Activated CD4-positive, alpha-beta T cell treated with anti-CD3 and anti-CD28 coated beads, Interleukin-2, amount 10 ng/mL, durations not matched to agents 24 days and 14 days (primary cell): ENCODE results near the gene CCDC154. TPM values are rescaled to one million over a fixed set of nuclear protein-coding genes. Genes with fewer than 3 reads are reported as not detected.

Experiments used
- DNase-seq: peaks from one replicate; pipeline ENCODE4 v3.0.0; 2022
- H3K27ac Mint-ChIP-seq: one replicate; pipeline ENCODE4 v1.8.0; 2022; ENCODE audit warnings: mild to moderate bottlenecking, mixed read lengths
- H3K27me3 Mint-ChIP-seq: one replicate; pipeline ENCODE4 v1.8.0; 2022; ENCODE audit warnings: mixed read lengths
- H3K36me3 Mint-ChIP-seq: one replicate; pipeline ENCODE4 v1.8.0; 2022; ENCODE audit warnings: low read depth, mild to moderate bottlenecking, mixed read lengths
- H3K4me1 Mint-ChIP-seq: one replicate; pipeline ENCODE4 v1.8.0; 2021; ENCODE audit warnings: mixed read lengths
- H3K4me3 Mint-ChIP-seq: one replicate; pipeline ENCODE4 v1.8.0; 2022; ENCODE audit warnings: mild to moderate bottlenecking, moderate library complexity, mixed read lengths
- H3K9me3 Mint-ChIP-seq: one replicate; pipeline ENCODE4 v1.8.0; 2021; ENCODE audit warnings: mixed read lengths
- intact Hi-C: fragments of 100-400 bp; cut with micrococcal nuclease; formaldehyde crosslinking; loops from one replicate; pipeline ENCODE4 v1.15.1; 2023
- total RNA-seq: library from RNA; stranded (reverse); gene quantifications from 2 replicates; pipeline ENCODE4 v1.2.3, GENCODE V29; 2022

The CCDC154 gene, protein sequence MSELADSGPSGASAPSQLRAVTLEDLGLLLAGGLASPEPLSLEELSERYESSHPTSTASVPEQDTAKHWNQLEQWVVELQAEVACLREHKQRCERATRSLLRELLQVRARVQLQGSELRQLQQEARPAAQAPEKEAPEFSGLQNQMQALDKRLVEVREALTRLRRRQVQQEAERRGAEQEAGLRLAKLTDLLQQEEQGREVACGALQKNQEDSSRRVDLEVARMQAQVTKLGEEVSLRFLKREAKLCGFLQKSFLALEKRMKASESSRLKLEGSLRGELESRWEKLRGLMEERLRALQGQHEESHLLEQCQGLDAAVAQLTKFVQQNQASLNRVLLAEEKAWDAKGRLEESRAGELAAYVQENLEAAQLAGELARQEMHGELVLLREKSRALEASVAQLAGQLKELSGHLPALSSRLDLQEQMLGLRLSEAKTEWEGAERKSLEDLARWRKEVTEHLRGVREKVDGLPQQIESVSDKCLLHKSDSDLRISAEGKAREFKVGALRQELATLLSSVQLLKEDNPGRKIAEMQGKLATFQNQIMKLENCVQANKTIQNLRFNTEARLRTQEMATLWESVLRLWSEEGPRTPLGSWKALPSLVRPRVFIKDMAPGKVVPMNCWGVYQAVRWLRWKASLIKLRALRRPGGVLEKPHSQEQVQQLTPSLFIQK
- total RNA-seq = 1.3 and 2.3 TPM in 2 replicates

GRCh38 chr16:1443980-1444729 lies at the start of gene CCDC154:
TSS of gene CCDC154 (minus strand) at chr16:1444556. CDS start at chr16:1444322, 234 bp downstream.
- Mint-ChIP-seq H3K4me1 (no peaks in the 10 kb centered on the region), H3K9me3 (no peaks in the 10 kb centered on the region), H3K4me3 (no peak within 1 kb of the TSS)

GRCh38 chr16:1493746-1494094 lies 49.4 kb upstream of the CCDC154 start:
- intact Hi-C loops = loop anchor here (1.0 to 2.0 kb wide), 4 partner anchors 18 to 117 kb away; partner anchors contain the start of gene CLCN7

More at GRCh38 chr16:1443980-1444729, at the start of gene CCDC154:
- H3K27me3 Mint-ChIP-seq = no peaks in the 10 kb centered on the region
- no peak for DNase-seq
- intact Hi-C loops = no loop called here
- no peaks in the 10 kb centered on the region for H3K36me3 Mint-ChIP-seq
- H3K27ac Mint-ChIP-seq = no peak within 1 kb of the TSS

DNA sequence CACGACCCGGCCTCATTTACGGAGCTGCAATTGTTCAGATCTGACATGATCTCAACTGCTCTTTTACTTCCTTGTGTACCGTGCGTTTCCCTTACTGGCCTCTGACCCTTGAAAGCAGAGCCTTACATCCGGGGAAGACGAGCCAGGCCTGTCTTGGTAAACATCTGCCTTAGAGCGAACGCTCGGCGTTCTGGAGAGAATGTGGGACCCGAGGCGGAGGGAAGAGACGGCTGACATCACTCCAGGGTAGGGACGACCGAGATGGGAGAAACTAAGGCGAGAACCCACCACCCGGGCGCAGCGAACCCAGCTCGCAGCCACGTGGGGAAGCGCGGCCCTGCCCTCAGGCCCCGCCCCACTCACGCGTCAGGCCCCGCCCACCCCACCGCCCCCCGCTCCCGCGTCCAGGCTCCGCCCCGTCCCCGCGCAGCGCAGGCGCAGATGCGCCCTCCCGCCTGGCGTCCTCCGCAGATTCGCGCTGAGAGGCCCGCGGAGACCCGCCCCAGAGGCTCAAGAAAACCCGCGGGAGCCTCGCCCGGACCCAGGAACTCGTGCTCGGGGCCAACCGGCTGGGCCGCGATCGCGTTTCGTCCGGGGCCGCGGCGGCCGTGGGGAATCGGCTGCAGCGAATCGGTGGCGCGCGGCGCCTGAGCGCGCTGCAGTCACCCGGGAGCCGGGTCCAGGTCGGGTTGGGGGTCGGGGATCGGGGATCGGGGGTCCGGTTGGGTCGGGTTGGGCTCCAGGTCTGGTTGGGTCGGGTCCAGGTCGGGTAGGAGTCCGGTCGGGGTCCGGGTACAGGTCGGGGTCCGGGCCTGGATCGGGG lies 48.8 kb upstream of the CCDC154 start, which contains the start of gene TELO2:
Gene TELO2, plus strand, starts transcription at position 438 of the 823 bp plus-strand sequence. CDS start 922 bp downstream, outside the sequence.
- Mint-ChIP-seq H3K27me3 (no peaks in the 10 kb centered on the region), H3K9me3 (no peaks in the 10 kb centered on the region), H3K27ac (peak within 1 kb of the TSS; percentile 96), H3K4me1 (peaks cover 10% of the 10 kb centered on the region), H3K36me3 (peaks cover 8% of the 10 kb centered on the region), H3K4me3 (peak within 1 kb of the TSS; percentile 88)
- intact Hi-C loops = loop anchor here (1.0 to 2.0 kb wide), 4 partner anchors 18 to 118 kb away; partner anchors contain the start of gene CLCN7
- DNase-seq = peak; percentile 97

More at GRCh38 chr16:1493746-1494094, 49.4 kb upstream of the CCDC154 start:
- Mint-ChIP-seq H3K4me1 (peaks cover 10% of the 10 kb centered on the region), H3K27ac (peak overlapping the region; percentile 91), H3K9me3 (no peaks in the 10 kb centered on the region), H3K36me3 (peaks cover 12% of the 10 kb centered on the region), H3K27me3 (no peaks in the 10 kb centered on the region), H3K4me3 (peak overlapping the region; percentile 88)
- DNase-seq = peak; percentile 79

- H3K4me1 Mint-ChIP-seq = peaks cover 10% of the 10 kb centered on the region
Measured at GRCh38 chr16:1492082-1492922, 47.9 kb upstream of the CCDC154 start.

GRCh38 chr16:1491327-1491726 lies 47.0 kb upstream of the CCDC154 start:
- Mint-ChIP-seq H3K9me3 (no peaks in the 10 kb centered on the region), H3K27ac (no peak overlapping the region), H3K36me3 (peaks cover 4% of the 10 kb centered on the region), H3K4me1 (peaks cover 10% of the 10 kb centered on the region), H3K27me3 (no peaks in the 10 kb centered on the region), H3K4me3 (no peak overlapping the region)
- intact Hi-C loops = no loop called here
- no peak for DNase-seq

More at GRCh38 chr16:1492082-1492922, 47.9 kb upstream of the CCDC154 start:
- H3K9me3 Mint-ChIP-seq = no peaks in the 10 kb centered on the region
- no peak for DNase-seq
- no peaks in the 10 kb centered on the region for H3K27me3 Mint-ChIP-seq
- peaks cover 4% of the 10 kb centered on the region for H3K36me3 Mint-ChIP-seq
- peak overlapping the region; percentile 88 for H3K4me3 Mint-ChIP-seq
- peak overlapping the region; percentile 96 for H3K27ac Mint-ChIP-seq
- intact Hi-C loops = loop anchor here (2.0 kb wide), 3 partner anchors 42 to 118 kb away; no protein-coding TSS in a partner anchor

DNA sequence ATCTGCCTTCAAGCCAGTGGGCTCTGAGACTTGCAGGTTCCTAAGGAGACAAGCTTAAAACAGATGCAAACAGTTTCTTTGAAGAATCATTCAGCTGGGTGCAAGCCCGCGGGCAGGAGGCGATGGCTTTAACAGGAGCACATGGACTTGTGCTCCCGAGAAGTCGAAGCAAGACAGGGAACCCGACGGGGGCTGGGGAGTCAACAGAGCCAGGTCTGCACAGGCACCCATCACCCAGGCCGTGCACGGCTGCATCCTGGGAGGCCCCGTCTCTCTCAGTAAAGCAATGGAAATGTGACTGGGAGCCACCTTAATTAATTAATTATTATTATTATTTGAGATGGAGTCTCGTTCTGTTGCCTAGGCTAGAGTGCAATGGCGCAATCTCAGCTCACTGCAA lies 44.7 kb upstream of the CCDC154 start:
- DNase-seq = no peak
- no peak overlapping the region for H3K4me3 Mint-ChIP-seq
- peaks cover 2% of the 10 kb centered on the region for H3K27me3 Mint-ChIP-seq
- H3K9me3 Mint-ChIP-seq = no peaks in the 10 kb centered on the region
- intact Hi-C loops = no loop called here
- H3K27ac Mint-ChIP-seq = no peak overlapping the region
- H3K36me3 Mint-ChIP-seq = peaks cover 4% of the 10 kb centered on the region
- H3K4me1 Mint-ChIP-seq = peaks cover 10% of the 10 kb centered on the region

DNA sequence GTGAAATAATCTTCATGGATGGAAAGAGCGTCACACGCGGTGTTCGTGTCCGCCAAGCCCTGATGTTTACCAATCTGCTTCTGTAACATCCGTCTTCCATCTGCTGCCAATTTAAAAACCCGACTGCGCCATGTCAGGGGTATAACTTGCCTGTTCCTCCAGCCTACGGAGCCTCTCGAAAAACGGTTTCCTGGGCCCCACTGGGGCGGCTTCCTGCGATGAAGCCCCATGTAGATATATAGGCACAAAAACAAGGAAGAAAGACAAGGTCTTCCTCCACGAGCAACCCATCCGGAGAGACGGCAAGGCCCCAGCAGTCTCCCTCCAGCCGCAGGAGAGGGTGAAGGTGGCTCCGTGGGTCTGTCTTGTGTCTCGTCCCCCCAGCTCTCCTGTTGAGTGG lies 44.3 kb upstream of the CCDC154 start, which contains the start of gene PTX4:
Gene PTX4, minus strand, starts transcription at position 326 of the 400 bp plus-strand sequence. Its CDS starts 35 bp downstream, at position 291.
- no peaks in the 10 kb centered on the region for H3K9me3 Mint-ChIP-seq
- H3K36me3 Mint-ChIP-seq = peaks cover 2% of the 10 kb centered on the region
- peaks cover 3% of the 10 kb centered on the region for H3K27me3 Mint-ChIP-seq
- intact Hi-C loops = no loop called here
- DNase-seq = no peak
- H3K27ac Mint-ChIP-seq = no peak within 1 kb of the TSS
- no peak within 1 kb of the TSS for H3K4me3 Mint-ChIP-seq
- H3K4me1 Mint-ChIP-seq = peaks cover 10% of the 10 kb centered on the region

GRCh38 chr16:1488054-1488601 lies 43.8 kb upstream of the CCDC154 start:
- H3K36me3 Mint-ChIP-seq = peaks cover 2% of the 10 kb centered on the region
- no peak for DNase-seq
- no peak overlapping the region for H3K27ac Mint-ChIP-seq
- peaks cover 10% of the 10 kb centered on the region for H3K4me1 Mint-ChIP-seq
- no peaks in the 10 kb centered on the region for H3K9me3 Mint-ChIP-seq
- no peak overlapping the region for H3K4me3 Mint-ChIP-seq
- peaks cover 3% of the 10 kb centered on the region for H3K27me3 Mint-ChIP-seq
- intact Hi-C loops = no loop called here

DNA sequence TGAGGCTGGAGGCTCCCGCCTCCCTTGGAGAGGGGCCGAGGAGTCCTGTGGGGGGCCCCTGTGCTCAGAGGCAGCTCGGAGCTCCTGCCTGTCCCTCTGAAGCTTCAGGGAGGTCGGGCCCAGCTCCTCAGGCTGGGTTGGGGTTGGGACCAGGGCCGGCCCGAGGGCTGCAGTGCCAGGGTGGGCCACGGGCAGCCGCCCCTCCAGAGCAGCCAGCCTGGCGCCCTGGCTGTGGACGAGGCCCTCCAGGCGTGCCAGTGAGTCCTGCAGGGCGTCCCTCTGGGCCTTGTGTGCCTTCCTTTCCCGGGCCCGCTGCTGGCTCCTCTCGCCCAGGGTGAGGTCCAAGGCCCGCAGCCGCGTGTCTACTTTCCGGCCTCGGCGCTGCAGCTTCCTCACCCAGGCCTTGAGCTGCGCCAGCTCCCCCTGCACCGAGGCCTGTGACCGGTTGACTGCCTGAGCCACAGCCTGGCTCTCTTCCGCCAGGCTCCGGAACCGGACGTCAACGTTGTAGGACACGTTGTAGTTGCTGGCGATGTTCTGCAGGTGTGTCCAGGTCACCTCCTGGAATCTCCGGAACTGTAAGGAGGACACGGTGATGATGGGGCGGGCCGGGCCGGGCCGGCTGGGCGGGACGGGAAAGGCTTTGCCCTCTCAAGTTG lies 43.2 kb upstream of the CCDC154 start:
- no peaks in the 10 kb centered on the region for H3K9me3 Mint-ChIP-seq
- no peak overlapping the region for H3K4me3 Mint-ChIP-seq
- peaks cover 3% of the 10 kb centered on the region for H3K27me3 Mint-ChIP-seq
- no peak overlapping the region for H3K27ac Mint-ChIP-seq
- peaks cover 5% of the 10 kb centered on the region for H3K4me1 Mint-ChIP-seq
- intact Hi-C loops = no loop called here
- no peak for DNase-seq
- H3K36me3 Mint-ChIP-seq = no peaks in the 10 kb centered on the region

GRCh38 chr16:1486551-1487390 lies 42.4 kb upstream of the CCDC154 start:
- Mint-ChIP-seq H3K9me3 (no peaks in the 10 kb centered on the region), H3K27ac (no peak overlapping the region), H3K4me3 (no peak overlapping the region), H3K4me1 (no peaks in the 10 kb centered on the region), H3K27me3 (peaks cover 3% of the 10 kb centered on the region), H3K36me3 (no peaks in the 10 kb centered on the region)
- intact Hi-C loops = no loop called here
- no peak for DNase-seq

GRCh38 chr16:1485847-1486496 lies 41.6 kb upstream of the CCDC154 start:
- intact Hi-C loops = no loop called here
- no peaks in the 10 kb centered on the region for H3K36me3 Mint-ChIP-seq
- H3K27me3 Mint-ChIP-seq = peaks cover 3% of the 10 kb centered on the region
- H3K4me1 Mint-ChIP-seq = no peaks in the 10 kb centered on the region
- no peak overlapping the region for H3K4me3 Mint-ChIP-seq
- H3K27ac Mint-ChIP-seq = no peak overlapping the region
- no peak for DNase-seq
- no peaks in the 10 kb centered on the region for H3K9me3 Mint-ChIP-seq
